ENCODE data around the gene DDX1.

Gene DDX1

DNA sequence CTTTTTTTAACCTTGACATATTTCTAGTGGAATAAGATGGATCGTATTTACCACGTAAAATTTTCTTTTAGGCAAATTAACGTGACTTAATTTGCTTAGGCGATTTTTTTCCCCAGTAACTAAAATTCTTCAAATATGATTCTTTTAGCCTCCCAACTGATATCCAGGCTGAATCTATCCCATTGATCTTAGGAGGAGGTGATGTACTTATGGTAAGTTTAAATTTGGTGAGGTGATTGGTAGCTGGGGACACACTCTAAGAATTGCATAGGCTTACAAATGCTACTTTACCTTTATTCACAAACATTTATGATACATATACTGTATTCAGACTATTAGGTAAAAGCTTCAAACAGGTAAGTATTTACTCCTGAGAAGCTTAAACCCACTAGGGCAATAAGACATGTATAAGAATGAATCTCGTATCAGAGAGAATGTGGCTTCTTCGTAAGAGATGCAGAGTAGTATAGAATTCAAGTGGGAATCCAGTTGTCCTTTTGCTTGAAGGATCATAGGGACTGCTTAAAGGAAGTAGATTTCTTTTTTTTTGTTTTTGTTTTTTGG, 3.8 kb downstream of the DDX1 start:
- H3K27me3 ChIP-seq (ENCODE audit: low read length) = no peaks in the 10 kb centered on the region
- no peak for TF ChIP-seq EZH2phosphoT487 (conservative IDR thresholded peaks at IDR 0.05; ENCODE audit: low read length)
- TF ChIP-seq, protein P1, sequence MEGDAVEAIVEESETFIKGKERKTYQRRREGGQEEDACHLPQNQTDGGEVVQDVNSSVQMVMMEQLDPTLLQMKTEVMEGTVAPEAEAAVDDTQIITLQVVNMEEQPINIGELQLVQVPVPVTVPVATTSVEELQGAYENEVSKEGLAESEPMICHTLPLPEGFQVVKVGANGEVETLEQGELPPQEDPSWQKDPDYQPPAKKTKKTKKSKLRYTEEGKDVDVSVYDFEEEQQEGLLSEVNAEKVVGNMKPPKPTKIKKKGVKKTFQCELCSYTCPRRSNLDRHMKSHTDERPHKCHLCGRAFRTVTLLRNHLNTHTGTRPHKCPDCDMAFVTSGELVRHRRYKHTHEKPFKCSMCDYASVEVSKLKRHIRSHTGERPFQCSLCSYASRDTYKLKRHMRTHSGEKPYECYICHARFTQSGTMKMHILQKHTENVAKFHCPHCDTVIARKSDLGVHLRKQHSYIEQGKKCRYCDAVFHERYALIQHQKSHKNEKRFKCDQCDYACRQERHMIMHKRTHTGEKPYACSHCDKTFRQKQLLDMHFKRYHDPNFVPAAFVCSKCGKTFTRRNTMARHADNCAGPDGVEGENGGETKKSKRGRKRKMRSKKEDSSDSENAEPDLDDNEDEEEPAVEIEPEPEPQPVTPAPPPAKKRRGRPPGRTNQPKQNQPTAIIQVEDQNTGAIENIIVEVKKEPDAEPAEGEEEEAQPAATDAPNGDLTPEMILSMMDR (IDR thresholded peaks at IDR 0.05; ENCODE audit: insufficient read depth, low read length, poor library complexity, severe bottlenecking) = no peak
- no peak overlapping the region for H3K27ac ChIP-seq (ENCODE audit: low read depth, low read length)
- 0 out of 2 replicates have a peak, but pooled peaks cover 8% of the 10 kb centered on the region for H3F3A ChIP-seq (ENCODE audit: insufficient read depth)
- no peaks in the 10 kb centered on the region for H3K9me3 ChIP-seq (ENCODE audit: insufficient read depth, low read length)
- H4K20me1 ChIP-seq (ENCODE audit: low read depth, low read length) = no peaks in the 10 kb centered on the region
- no peak overlapping the region for H3K9ac ChIP-seq (ENCODE audit: low read length)
- H3K36me3 ChIP-seq (ENCODE audit: low read length) = peaks cover 45% of the 10 kb centered on the region
- no peaks in the 10 kb centered on the region for H3K9me2 ChIP-seq (replicated peaks; ENCODE audit: insufficient read depth, low read length)
- H3K79me2 ChIP-seq (ENCODE audit: insufficient read depth, low read length) = peaks cover 51% of the 10 kb centered on the region
- no peak overlapping the region for H3K4me3 ChIP-seq (ENCODE audit: insufficient read depth, low read length, poor library complexity, severe bottlenecking)
- no peak overlapping the region for H2AFZ ChIP-seq (ENCODE audit: low read depth, low read length, severe bottlenecking)
- H3K4me2 ChIP-seq (ENCODE audit: low read depth, low read length, poor library complexity, severe bottlenecking) = no peak overlapping the region

DNA sequence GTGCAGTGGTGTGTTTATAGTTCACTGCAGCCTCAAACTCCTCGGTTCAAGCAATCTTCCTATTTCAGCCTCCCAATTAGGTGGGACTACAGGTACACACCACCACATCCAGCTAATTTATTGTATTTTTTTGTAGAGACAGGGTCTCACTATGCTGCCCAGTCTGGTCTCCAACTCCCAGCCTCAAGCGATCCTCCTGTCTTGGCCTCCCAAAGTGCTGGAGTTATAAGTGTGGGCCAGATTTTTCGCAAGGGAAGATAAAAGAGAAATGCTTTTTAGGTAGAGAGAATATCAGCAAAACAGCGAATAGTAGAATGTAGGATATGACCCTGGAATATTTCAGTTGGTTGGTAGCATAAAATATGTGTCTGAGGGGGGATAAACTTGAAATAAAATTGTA, 4.3 kb downstream of the DDX1 start:
- Histone ChIP-seq H3K4me3 (ENCODE audit: insufficient read depth, low read length, poor library complexity, severe bottlenecking) (no peak overlapping the region), H3K9me3 (ENCODE audit: insufficient read depth, low read length) (no peaks in the 10 kb centered on the region), H3K9me2 (replicated peaks; ENCODE audit: insufficient read depth, low read length) (no peaks in the 10 kb centered on the region), H3F3A (ENCODE audit: insufficient read depth) (0 out of 2 replicates have a peak, but pooled peaks cover 8% of the 10 kb centered on the region), H4K20me1 (ENCODE audit: low read depth, low read length) (no peaks in the 10 kb centered on the region), H3K79me2 (ENCODE audit: insufficient read depth, low read length) (peaks cover 50% of the 10 kb centered on the region), H3K4me2 (ENCODE audit: low read depth, low read length, poor library complexity, severe bottlenecking) (no peak overlapping the region), H3K27ac (ENCODE audit: low read depth, low read length) (no peak overlapping the region), H3K36me3 (ENCODE audit: low read length) (peaks cover 47% of the 10 kb centered on the region), H3K9ac (ENCODE audit: low read length) (no peak overlapping the region), H2AFZ (ENCODE audit: low read depth, low read length, severe bottlenecking) (no peak overlapping the region), H3K27me3 (ENCODE audit: low read length) (no peaks in the 10 kb centered on the region)
- TF ChIP-seq, protein P1 (IDR thresholded peaks at IDR 0.05; ENCODE audit: insufficient read depth, low read length, poor library complexity, severe bottlenecking) = no peak
- TF ChIP-seq EZH2phosphoT487 (conservative IDR thresholded peaks at IDR 0.05; ENCODE audit: low read length) = no peak

DNA sequence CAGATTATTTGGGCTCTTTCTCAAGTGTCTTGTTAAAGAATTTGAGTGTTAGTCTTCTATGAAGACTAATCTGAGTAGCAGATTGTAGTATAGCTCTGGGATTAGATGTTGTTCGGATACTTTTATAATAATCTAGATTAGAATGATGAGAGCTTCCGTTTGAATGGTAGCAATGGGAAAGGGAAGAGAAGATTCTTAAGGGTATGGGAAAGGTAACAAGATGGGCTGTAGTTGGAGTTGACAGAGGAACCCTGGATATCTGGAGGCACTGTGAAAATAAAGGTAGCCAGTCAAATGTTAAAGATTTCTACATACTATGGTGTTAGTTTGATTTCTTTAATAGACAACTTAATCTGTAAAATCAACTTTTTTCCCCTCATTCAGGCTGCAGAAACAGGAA, 4.7 kb downstream of the DDX1 start:
- Histone ChIP-seq H3F3A (ENCODE audit: insufficient read depth) (0 out of 2 replicates have a peak, but pooled peaks cover 8% of the 10 kb centered on the region), H3K9ac (ENCODE audit: low read length) (no peak overlapping the region), H3K9me2 (replicated peaks; ENCODE audit: insufficient read depth, low read length) (no peaks in the 10 kb centered on the region), H4K20me1 (ENCODE audit: low read depth, low read length) (no peaks in the 10 kb centered on the region), H2AFZ (ENCODE audit: low read depth, low read length, severe bottlenecking) (no peak overlapping the region), H3K4me3 (ENCODE audit: insufficient read depth, low read length, poor library complexity, severe bottlenecking) (no peak overlapping the region), H3K4me2 (ENCODE audit: low read depth, low read length, poor library complexity, severe bottlenecking) (no peak overlapping the region), H3K27ac (ENCODE audit: low read depth, low read length) (no peak overlapping the region), H3K79me2 (ENCODE audit: insufficient read depth, low read length) (peaks cover 46% of the 10 kb centered on the region), H3K27me3 (ENCODE audit: low read length) (no peaks in the 10 kb centered on the region), H3K9me3 (ENCODE audit: insufficient read depth, low read length) (no peaks in the 10 kb centered on the region), H3K36me3 (ENCODE audit: low read length) (peaks cover 50% of the 10 kb centered on the region)
- TF ChIP-seq, protein P1 (IDR thresholded peaks at IDR 0.05; ENCODE audit: insufficient read depth, low read length, poor library complexity, severe bottlenecking) = no peak
- no peak for TF ChIP-seq EZH2phosphoT487 (conservative IDR thresholded peaks at IDR 0.05; ENCODE audit: low read length)
